ENCODE results near the gene ATP6V1D.
"Not testable (repeated sequence)": the region's sequence is repeated elsewhere in the genome, so short reads cannot be mapped to it uniquely, and the experiment has no call there.

ATP6V1D gene

GRCh38 chr14:67365476-67365875, 5.9 kb upstream of the ATP6V1D start:
- no peak for DNase-seq

GRCh38 chr14:67360470-67361206, 1.0 kb upstream of the ATP6V1D start:
- DNase-seq: no peak

- no peak for DNase-seq
These were observed 455 bp downstream of the ATP6V1D start for GRCh38 chr14:67358924-67359774.

GRCh38 chr14:67357969-67358354, 1.6 kb downstream of the ATP6V1D start:
- no peak for DNase-seq

- no peak for DNase-seq
These were observed 2.2 kb downstream of the ATP6V1D start for GRCh38 chr14:67357186-67357968.

GRCh38 chr14:67352055-67352454, 7.5 kb downstream of the ATP6V1D start:
- DNase-seq: no peak

- no peak for DNase-seq
These were observed 14.0 kb downstream of the ATP6V1D start for GRCh38 chr14:67345583-67345982.

GRCh38 chr14:67343601-67344230, 15.9 kb downstream of the ATP6V1D start:
- DNase-seq: no peak

- DNase-seq: not testable (repeated sequence)
These were observed 18.4 kb downstream of the ATP6V1D start for GRCh38 chr14:67341231-67341630.

- DNase-seq: no peak
These were observed 23.8 kb downstream of the ATP6V1D start for GRCh38 chr14:67335781-67336180.

- DNase-seq: no peak
These were observed 27.1 kb downstream of the ATP6V1D start for GRCh38 chr14:67332468-67332867.

- DNase-seq: no peak
These were observed 28.1 kb downstream of the ATP6V1D start for GRCh38 chr14:67331368-67332125.

GRCh38 chr14:67329666-67330065, 29.9 kb downstream of the ATP6V1D start:
- DNase-seq: not testable (repeated sequence)

GRCh38 chr14:67319142-67319541, 40.5 kb downstream of the ATP6V1D start:
- no peak for DNase-seq

GRCh38 chr14:67317822-67318221, 41.8 kb downstream of the ATP6V1D start:
- DNase-seq: no peak

- no peak for DNase-seq
These were observed 46.5 kb downstream of the ATP6V1D start for GRCh38 chr14:67313153-67313552.

- no peak for DNase-seq
These were observed 47.7 kb downstream of the ATP6V1D start for GRCh38 chr14:67311868-67312267.

Measured in MV-4-11 (cell line).